ENCODE data around the gene NME3.
A peak's percentile ranks its signal among the peaks of the same experiment; 100 is the strongest.

The NME3 gene

DNA sequence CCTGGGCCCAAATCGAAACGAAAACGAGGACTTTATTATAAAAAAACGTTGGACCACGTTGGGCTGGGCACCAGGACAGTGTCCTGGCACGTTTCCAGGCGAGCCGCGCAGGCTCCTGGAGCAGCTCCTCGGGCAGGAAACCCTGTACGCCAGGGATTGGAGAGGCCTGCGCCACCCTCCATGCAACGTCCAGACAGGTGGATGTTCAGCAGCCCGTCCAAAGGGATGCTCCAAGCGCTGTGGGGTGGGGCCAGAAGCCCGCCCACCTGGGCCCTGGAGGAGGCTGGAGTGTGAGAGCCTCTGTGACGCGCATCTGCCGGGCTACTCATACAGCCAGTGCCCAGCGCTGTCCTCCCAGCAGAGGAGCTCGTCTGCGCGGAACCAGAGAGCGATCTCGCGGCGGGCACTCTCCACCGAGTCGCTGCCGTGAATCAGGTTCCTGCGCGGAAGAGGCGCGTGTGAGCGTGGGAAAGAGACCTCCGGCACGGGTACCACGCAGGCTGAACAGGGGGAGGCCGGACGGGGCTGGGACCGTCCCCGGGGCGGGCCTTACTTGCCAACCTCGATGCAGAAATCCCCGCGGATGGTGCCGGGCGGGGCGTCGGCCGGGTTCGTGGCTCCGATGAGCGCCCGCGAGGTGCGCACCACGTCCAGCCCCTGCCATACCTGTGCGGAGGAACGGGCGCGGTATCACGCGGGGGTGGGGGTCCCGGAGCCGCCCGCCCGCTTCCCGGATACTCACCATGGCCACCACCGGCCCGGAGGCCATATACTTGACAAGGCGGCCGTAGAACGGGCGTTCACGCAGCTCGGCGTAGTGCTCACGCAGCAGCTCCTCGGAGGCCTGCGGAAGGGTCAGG, 785 bp downstream of the NME3 start:
- DNase-seq (ENCODE audit: low read depth in 1 of 2, low spot score in 1 of 2): peak in 1 of 2 donors; percentile 57

DNA sequence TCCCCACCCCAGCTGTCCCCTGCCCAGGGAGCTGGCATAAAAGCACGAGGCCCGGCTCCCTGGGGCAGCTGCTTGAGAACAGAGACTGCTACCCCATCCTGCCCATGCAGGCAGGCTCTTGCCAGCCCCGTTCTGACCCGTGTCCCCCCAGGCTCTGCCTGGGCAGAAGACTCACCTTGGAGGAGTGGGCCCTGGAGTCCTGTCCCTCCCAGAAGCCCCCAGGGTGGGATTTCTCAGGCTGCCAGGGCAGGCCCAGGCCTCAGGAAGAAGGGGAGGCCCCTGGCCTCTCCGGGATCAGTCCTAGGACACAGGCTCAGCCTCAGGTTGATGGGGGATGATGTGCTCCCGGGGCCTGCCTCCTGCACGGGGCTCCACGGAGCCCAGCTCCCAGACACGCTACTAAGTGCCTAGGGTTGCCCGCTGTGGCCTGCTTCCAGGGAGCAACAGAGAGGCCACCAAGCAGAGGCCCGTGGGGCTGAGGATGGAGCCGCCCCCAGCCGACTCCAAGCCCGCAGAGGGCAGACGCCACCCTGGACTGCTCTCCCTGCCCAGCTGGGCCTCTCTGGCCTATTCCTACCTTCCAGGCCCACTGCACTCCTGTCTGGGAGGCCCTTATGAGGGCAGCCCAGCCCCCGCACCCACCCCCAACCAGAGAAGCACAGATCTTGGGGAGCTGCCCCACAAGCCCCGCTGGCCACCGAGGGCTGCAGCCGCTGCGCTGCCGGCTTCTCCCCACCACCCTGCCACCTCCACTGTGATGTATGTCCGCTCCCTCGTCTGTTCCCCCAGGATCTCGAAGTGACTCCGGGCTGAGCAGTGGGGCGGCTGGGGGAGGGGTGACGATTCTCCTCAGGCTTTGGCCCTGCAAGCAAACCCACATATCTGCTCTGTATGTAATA, 1.7 kb downstream of the NME3 start:
- no peak for DNase-seq (ENCODE audit: low read depth in 1 of 2, low spot score in 1 of 2)

DNA sequence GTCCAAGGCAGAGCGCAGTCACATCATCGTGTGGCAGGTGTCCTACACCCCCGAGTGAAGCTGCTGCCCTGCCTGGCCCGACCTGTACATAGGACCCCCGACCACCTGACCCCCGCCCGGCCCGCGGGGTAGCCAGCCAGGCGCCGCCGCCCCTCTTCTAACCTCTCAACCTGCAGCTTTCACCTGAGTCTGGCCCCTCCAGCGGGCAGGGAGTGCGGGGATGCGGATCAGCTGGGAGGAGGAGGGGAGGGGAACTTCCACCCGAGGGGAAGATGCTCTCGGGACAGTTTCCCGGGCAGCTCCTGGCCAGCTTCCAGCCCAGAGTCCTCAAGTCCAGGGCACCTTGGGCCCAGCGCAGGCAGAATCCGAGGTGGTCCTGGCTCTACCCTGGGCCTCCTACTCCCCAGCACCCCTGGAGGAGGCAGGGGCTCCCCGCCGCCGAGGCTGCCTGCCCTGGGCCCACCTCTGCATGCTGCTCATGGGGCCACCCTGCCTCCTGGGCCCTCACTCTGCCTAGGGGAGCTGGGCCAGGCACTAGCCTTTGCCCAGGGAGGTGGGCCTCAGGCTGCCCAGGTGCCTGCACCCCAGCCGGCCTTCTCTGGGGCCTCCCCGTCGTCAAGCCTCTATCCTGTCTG, 2.5 kb downstream of the NME3 start:
- DNase-seq (ENCODE audit: low read depth in 1 of 2, low spot score in 1 of 2): no peak

DNA sequence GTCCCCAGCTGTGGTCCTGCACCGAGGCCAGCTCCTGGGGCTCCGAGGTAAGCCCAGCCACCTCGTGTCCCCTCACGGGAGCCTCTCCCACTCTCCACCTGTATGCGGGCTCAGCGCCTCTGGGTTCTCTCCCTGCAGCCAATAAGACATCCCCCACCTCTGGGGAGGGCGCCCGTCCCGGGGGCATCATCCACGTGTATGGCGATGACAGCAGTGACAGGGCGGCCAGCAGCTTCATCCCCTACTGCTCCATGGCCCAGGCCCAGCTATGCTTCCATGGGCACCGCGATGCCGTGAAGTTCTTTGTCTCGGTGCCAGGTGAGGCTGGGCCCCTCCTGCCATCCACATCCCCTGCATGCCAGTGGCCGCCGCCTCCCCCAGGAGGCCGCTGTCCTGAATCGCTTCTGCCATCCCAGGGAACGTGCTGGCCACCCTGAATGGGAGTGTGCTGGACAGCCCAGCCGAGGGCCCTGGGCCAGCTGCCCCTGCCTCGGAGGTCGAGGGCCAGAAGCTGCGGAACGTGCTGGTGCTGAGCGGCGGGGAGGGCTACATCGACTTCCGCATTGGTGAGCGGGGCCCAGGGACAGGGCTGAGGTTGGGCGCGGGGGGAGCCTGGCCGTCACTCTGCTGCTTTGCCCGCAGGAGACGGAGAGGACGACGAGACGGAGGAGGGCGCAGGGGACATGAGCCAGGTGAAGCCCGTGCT, 3.1 kb downstream of the NME3 start:
- no peak for DNase-seq (ENCODE audit: low read depth in 1 of 2, low spot score in 1 of 2)

DNA sequence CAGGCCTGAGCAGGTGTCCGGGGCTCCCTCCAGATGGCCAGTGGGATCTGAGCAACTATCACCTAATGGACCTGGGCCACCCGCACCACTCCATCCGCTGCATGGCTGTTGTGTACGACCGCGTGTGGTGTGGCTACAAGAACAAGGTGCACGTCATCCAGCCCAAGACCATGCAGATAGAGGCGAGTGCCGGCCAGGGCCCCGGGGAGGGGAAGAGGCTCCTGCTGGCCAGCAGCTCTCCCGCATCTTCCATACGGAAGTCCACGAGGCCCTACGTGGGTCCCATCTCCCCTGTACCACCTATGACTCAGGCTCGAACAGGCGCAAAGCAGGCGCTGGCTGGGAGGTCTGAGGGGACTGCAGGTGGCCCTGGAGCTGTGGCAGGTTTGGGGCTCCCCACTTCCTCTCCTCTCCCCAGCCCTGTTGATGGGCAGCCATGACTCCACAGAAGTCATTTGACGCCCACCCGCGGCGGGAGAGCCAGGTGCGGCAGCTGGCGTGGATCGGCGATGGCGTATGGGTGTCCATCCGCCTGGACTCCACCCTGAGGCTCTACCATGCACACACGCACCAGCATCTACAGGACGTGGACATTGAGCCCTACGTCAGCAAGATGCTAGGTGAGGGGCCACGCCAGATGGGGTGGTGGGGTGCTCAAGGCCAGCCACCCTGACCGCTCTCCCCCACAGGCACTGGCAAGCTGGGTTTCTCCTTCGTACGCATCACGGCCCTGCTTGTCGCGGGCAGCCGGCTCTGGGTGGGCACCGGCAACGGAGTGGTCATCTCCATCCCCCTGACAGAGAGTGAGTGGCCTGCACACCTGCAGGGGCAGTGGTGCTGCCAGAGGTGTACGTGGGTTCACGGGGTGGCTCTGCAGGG, 4.0 kb downstream of the NME3 start:
- DNase-seq (ENCODE audit: low read depth in 1 of 2, low spot score in 1 of 2): no peak

DNA sequence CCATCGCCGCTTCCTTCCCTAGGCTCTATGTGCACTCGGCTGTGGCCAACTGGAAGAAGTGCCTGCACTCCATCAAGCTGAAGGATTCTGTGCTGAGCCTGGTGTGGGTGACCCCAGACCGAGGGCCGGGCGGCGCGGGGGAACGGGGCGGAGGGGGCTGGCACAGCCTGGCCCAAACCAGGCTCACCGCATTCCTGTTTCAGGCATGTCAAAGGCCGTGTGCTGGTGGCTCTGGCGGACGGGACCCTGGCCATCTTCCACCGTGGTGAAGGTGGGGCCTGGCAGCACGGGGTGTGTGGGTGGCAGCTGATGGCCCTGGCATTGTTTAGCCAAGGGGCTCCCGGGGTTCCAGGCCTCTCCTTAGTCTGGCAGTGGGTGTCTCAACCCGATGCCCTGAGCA, 4.6 kb downstream of the NME3 start:
- DNase-seq (ENCODE audit: low read depth in 1 of 2, low spot score in 1 of 2): no peak

DNA sequence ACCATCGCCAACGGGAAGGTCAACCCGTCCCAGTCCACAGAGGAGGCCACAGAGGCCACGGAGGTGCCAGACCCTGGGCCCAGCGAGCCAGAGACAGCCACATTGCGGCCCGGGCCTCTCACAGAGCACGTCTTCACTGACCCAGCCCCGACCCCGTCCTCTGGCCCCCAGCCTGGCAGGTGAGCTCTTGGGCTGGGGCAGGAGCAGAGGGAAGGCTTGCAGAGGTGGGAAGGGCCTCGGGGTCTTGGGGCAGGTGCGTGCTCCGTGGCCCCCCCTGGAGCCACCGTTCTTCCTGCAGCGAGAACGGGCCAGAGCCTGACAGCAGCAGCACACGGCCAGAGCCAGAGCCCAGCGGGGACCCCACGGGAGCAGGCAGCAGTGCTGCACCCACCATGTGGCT, 5.1 kb downstream of the NME3 start:
- no peak for DNase-seq (ENCODE audit: low read depth in 1 of 2, low spot score in 1 of 2)

DNA sequence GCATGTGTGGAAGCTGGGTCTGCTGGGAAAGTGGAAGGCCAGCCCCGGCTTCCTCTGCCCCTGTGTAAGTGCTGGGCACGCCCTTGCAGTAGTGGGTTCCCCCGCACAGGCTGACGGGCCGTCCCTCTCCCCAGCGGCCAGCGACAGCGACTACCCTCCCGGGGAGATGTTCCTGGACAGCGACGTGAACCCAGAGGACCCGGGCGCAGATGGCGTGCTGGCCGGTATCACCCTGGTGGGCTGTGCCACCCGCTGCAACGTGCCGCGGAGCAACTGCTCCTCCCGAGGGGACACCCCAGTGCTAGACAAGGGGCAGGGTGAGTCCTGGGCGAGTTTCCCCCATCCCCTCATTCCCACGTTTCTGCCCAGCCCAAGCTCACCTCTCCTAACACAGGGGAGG, 5.5 kb downstream of the NME3 start:
- DNase-seq (ENCODE audit: low read depth in 1 of 2, low spot score in 1 of 2): no peak

DNA sequence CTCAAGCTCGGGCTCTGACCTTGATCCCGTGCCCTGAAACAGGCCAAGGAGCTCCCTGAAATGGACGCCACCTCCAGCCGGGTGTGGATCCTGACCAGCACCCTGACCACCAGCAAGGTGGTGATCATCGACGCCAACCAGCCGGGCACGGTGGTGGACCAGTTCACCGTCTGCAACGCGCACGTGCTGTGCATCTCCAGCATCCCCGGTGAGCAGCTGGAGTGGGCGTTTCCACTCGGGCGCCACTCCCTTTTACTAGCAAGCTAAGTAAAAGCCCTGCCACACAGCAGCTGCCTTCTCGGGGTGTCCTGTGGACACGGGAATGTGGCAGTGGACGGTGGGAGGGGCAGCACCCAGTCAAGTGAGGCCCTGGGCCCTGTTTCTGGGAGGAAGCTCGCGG, 6.4 kb downstream of the NME3 start:
- DNase-seq (ENCODE audit: low read depth in 1 of 2, low spot score in 1 of 2): no peak

DNA sequence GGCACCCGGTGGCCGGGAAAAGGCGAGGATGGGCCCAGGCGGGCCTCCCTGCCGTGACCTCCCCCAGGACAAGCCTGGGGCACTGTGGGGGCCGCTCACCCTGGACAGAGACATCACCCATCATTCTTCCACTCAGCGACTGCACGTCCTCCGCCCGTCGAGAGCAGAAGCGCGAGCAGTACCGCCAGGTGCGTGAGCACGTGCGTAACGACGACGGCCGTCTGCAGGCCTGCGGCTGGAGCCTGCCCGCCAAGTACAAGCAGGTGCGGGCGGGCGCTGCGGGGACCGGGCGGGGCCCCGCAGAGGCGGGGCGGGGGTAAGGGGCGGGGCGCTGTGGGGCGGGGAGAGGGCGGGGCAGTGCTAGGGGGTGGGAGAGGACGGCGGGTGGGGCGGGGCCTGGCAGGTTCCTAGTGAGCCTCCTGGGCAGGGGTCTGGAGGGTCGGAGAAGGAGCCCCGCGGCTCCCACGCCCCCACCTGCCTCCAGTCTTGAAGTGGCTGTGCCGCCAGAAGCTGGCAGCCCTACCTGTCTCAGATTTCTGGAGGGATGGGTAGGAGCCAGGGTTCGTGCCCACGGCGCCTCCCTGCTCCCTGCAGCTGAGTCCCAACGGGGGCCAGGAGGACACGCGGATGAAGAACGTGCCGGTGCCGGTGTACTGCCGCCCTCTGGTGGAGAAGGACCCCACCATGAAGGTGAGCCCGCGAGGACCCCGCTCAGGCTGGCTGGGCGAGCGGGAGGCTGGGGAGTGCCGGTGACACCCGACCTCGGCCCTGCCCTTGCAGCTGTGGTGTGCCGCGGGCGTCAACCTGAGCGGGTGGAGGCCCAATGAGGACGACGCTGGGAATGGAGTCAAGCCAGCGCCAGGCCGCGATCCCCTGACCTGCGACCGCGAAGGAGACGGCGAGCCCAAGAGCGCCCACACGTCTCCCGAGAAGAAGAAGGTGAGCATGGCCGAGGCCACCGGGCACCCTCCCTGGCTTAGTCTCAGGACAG, 7.5 kb downstream of the NME3 start:
- DNase-seq (ENCODE audit: low read depth in 1 of 2, low spot score in 1 of 2): no peak

DNA sequence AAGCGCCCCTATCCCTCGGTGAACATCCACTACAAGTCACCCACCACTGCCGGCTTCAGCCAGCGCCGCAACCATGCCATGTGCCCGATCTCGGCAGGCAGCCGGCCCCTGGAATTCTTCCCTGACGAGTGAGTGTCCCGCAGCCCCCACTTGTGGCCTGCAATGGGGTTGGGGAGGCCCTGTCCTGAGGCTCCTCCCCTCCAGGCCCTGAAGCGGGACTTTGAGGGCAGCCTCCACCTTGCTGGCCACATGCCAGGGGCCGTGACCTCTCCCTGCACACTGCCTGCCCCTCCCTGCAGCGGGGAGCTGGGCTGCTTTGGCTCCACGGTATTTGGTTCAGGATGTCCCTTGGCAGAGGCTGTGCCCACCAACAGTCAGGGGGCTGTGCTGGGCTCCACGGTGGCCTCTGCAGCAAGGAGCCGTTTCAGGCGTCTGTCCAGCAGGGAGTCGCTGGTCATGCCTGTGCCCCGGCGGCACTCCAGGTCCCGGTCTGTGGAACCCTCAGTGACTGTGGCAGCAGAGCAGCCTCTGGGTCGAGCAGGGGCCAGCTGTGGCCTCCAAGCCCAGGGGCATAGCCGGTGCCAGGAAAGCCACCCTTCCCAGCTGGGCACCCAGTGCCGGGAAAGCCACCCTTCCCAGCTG, 8.3 kb downstream of the NME3 start:
- DNase-seq (ENCODE audit: low read depth in 1 of 2, low spot score in 1 of 2): no peak

DNA sequence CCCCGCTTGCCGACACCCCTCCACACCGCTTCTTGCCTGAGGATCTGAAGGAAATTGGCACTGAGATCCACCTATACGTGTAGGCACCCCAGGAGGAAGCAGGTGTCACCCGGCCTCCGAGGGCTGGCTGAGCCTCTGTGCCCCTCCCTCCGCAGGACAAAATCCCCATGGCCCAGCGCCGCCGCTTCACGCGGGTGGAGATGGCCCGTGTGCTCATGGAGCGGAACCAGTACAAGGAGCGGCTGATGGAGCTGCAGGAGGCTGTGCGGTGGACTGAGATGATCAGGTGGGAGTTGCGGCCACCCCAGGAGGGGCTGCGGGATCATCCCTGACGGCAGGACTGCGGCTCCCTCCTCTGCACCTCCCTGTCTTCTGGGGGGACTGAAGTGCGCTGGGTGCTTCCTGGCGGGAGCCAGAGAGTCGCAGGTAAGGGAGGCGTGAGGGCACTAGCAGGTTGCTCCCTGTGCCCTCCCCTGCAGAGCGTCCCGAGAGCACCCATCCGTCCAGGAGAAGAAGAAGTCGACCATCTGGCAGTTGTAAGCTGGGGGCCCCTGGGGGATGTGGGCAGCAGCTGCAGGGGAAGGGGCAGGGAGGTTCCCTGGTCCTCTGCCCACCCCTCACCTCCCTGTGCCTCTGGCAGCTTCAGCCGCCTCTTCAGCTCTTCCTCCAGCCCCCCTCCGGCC, 9.0 kb downstream of the NME3 start:
- DNase-seq (ENCODE audit: low read depth in 1 of 2, low spot score in 1 of 2): no peak

DNA sequence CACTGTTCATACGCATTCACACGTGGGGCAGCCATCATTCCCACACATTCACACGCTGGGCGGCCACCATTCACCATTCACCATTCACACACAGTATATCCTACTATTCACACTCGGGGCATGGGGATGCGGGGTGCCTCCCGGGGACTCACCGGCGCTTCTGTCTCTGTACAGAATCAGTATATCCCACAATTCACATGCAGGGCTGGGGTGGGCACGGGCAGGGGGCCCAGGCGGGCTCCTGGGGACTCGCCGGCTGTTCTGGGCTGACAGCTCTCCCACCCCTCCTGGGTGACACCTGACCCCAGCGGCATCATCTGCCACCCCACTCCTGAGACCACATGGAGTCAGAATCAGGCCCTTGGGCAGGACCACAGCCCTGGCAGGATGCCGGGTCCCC, 9.6 kb downstream of the NME3 start:
- DNase-seq (ENCODE audit: low read depth in 1 of 2, low spot score in 1 of 2): no peak

DNA sequence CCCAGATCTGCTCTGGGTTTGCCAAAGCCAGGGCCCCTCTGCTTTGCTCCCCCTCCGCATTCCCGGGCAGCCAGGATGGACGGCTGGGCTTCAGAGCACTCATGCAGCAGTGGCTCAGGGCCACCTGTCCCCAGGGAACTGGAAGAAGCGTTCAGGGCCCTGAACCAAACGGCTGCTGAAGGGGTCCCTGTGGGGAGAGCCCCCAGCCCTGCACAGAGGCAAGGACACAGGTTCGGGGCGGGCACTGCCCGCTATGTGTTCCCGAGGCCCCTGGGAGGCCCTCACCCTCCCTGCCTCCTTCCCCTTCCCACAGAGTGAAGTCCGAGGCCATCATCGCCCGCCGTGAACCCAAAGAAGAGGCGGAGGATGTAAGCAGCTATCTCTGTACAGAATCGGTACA, 10.4 kb downstream of the NME3 start:
- DNase-seq (ENCODE audit: low read depth in 1 of 2, low spot score in 1 of 2): no peak

DNA sequence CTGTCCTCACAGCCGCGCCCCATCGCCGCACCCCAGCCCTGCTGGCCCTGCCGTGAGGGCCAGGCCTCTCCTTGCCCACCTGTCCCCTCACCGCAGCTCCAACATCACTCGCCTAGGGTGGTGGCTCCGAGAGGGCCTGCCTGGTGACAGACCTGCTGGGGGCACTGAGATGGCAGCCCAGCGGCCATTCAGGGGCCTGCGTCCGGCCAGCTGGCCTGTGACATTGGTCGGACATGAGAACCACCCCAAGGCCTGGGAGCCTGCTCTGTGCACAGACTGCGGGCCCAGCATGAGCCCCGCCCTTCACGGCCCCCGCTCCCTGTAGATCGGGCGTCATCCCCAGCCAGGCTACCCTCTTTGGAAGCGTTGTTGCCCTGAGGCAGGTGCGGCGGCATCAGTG, 11.8 kb downstream of the NME3 start:
- no peak for DNase-seq (ENCODE audit: low read depth in 1 of 2, low spot score in 1 of 2)

DNA sequence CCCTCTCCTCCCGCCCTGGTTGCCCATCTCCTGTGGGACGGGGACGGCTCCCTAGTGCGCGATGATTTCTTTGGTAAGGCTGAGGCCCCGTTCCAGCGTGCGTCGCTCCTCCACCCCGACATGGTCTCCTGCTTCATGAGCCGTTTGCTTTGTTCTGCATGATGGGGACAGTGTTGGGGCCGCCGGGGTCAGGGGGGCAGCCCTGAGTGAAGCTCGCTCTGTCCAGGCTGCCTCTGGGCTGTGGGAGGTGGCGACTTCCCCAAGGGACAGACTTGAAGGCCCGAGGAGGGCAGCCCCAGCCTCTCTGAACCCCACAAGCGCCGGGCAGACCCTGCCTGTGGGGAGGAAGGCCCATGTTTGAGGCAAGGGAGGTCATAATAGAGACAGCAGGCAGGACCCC, 12.4 kb downstream of the NME3 start:
- DNase-seq (ENCODE audit: low read depth in 1 of 2, low spot score in 1 of 2): no peak

DNA sequence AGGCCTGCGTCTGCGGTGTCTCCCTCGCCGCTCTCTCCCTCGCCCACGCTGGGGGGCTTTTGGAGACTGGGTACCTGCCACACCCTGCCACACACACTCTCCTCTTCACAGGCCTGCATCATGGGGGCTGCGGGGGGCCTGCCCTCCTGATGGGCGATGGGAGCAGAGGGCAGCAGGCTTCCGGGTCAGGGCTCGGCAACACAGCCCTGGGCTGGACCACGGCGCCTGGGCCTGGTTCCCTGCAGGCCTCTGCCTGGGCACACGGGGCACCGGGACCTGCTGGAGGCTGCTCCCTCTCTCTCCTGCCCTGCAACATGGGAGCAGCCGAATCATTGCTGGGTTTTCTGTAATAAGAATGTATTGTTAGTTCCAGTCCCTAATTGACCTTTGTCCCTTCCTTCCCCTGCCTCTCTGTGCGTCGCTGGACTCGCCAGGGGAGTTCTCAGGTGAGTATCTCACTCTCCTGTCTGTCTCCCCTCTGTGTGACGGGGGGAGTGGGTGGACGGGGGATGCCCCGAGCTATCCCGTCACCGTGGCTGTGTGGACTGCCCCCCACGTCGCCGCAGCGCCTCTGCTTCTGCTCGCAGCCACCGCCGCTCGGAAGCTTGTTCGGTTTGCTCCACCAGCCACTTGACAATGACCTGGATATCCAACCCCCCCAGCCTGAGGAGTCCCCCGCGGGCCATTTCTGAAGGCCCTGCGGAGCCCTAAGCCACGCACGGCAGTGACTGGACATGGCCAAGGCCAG, 13.5 kb downstream of the NME3 start:
- DNase-seq (ENCODE audit: low read depth in 1 of 2, low spot score in 1 of 2): no peak
